ENCODE measurements around the gene PPP6R3.
A peak's percentile ranks its signal among the peaks of the same experiment; 100 is the strongest.

The PPP6R3 gene

DNA sequence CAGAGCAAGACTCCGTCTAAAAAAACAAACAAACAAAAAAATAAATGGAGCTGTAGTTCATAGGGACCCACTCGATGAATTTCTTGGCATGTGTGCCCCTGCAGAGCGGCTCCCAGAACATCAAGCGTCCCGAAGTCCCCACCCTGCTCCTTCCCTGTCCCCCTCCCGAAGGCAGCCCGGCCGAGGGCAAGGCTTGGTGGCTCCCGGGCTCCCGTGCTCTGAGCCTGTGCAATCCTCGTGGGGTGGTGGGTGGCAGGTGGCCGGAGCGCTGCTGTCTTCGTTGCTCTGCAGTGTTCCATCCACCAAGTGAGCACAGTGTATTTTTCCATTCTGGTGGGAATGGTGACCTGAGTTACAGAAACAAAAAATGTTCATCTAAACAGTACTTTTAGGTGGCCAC lies 190.2 kb downstream of the PPP6R3 start:
- no peak for DNase-seq (ENCODE audit: low spot score in 2 of 2)
- in situ Hi-C loops (cut with MboI; ENCODE audit: low sequenced_read_pairs) = no loop called here
- H3K36me3 ChIP-seq (replicated peaks) = no peaks in the 10 kb centered on the region
- peaks cover 12% of the 10 kb centered on the region for H3K9me3 ChIP-seq
- 0 out of 2 replicates have a peak, but pooled peaks cover 2% of the 10 kb centered on the region for H3K4me1 ChIP-seq
- peaks cover 5% of the 10 kb centered on the region; the same call in 1 of the 2 replicates for H3K27me3 ChIP-seq (ENCODE audit: low read depth)
- no peak overlapping the region for H3K4me3 ChIP-seq

DNA sequence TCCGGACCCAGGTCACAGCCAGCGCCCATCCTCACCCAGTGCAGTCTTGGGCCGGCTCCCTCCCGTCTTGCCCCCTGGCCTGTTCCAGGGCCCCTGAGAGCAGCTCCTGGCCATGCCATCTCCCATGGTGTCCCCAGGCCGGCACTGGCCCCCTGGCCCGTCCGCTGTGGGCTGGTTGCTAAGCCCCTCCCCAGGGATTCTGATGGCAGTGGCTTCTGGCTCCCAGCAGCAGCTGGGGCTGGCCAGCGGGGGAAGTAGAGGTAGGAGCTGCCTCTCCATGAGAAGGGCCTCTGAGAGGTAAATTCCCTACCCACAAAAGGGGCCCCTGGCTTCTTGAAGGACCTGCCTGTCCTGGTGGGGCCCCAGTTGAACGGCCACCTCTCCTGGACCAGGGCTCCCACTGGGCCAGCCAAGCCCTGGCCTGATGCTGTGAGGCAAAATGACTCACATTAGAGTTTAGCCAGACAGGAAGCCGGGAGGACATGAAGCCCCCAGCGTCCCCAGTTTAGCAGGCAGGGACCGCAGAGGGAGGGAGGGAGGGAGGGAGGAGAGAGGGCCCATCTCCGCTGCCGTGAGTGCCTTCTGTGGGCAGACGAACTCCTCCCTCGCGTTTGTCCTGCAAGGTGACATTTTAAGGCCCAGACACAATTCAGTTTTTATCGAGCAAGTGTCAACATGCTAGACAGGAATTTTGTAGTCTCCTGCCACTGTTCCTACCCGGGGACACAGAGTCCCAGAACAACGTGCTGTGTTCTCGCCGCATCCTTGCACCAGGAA lies 190.8 kb downstream of the PPP6R3 start:
- no peaks in the 10 kb centered on the region for H3K36me3 ChIP-seq (replicated peaks)
- in situ Hi-C loops (cut with MboI; ENCODE audit: low sequenced_read_pairs) = no loop called here

DNA sequence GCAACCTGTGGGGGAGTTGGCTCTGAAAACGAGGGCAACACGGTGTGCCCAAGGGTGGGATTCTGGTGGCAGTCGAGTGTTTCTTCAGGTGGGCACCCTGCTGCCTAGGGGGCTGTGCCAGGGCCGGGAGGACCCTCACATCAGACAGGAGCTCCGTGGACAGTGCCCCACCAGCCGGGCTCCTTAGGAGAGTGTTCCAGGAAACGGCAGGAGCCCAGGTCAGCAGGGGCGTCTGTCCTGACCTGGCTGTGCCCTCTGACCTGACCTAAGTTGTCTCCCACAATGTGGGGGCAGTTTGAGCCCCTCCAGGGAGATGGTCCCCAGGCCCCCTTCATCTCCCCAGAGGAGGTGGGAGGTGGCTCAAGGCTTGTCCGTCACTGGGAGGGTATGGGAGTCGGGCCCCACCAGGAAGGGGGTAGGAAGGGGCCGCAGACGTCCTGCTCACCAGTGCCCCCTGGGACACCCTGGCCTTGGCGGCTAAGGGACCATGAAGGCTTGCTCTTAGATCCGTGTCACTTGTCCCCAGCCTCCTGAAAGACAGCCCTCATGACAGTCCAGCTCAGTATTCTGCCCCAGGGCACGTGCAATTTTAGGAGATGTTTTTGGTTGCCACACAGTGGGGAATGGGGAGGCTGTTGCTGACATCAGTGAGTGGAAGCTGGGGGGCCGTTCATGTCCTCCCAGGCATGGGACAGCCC lies 191.6 kb downstream of the PPP6R3 start:
- H3K4me1 ChIP-seq = 0 out of 2 replicates have a peak, but pooled peaks cover 2% of the 10 kb centered on the region
- no peak for DNase-seq (ENCODE audit: low spot score in 2 of 2)
- in situ Hi-C loops (cut with MboI; ENCODE audit: low sequenced_read_pairs) = no loop called here
- no peak overlapping the region for H3K4me3 ChIP-seq
- 0 out of 2 replicates have a peak, but pooled peaks cover 3% of the 10 kb centered on the region for H3K9me3 ChIP-seq
- no peaks in the 10 kb centered on the region for H3K36me3 ChIP-seq (replicated peaks)
- no peaks in the 10 kb centered on the region for H3K27me3 ChIP-seq (ENCODE audit: low read depth)

More for the DNA sequence above, 190.8 kb downstream of the PPP6R3 start:
- Histone ChIP-seq H3K4me3 (no peak overlapping the region), H3K4me1 (0 out of 2 replicates have a peak, but pooled peaks cover 2% of the 10 kb centered on the region), H3K27me3 (ENCODE audit: low read depth) (no peaks in the 10 kb centered on the region; the same call in 1 of the 2 replicates), H3K9me3 (peaks cover 9% of the 10 kb centered on the region)
- no peak for DNase-seq (ENCODE audit: low spot score in 2 of 2)

DNA sequence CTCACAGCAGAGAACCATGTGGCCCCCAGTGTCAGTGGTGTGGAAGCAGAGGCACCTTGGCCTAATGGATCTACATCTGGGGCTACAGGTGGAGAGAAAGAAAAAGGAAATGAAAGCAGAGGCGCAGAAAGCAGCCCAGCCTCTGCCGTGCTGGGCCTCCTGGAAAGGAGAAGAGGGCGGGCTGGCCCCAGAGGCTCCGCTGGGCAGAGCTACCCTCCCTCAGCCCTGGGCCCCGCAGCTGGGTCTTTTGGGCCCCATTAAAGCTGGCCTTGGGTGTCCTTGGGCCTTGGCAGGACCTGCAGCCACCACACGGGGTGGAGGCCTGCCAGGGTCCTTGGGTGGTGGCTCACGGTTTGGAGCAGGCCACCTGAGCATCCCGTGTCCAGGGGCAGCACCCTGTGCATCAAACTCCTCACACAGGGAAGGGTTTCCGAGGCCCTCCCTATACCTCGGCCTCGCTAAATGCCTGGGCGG lies 192.2 kb downstream of the PPP6R3 start:
- Histone ChIP-seq H3K36me3 (replicated peaks) (no peaks in the 10 kb centered on the region), H3K4me3 (no peak overlapping the region), H3K4me1 (0 out of 2 replicates have a peak, but pooled peaks cover 2% of the 10 kb centered on the region), H3K9me3 (no peaks in the 10 kb centered on the region), H3K27me3 (ENCODE audit: low read depth) (no peaks in the 10 kb centered on the region)
- no peak for DNase-seq (ENCODE audit: low spot score in 2 of 2)
- in situ Hi-C loops (cut with MboI; ENCODE audit: low sequenced_read_pairs) = no loop called here

DNA sequence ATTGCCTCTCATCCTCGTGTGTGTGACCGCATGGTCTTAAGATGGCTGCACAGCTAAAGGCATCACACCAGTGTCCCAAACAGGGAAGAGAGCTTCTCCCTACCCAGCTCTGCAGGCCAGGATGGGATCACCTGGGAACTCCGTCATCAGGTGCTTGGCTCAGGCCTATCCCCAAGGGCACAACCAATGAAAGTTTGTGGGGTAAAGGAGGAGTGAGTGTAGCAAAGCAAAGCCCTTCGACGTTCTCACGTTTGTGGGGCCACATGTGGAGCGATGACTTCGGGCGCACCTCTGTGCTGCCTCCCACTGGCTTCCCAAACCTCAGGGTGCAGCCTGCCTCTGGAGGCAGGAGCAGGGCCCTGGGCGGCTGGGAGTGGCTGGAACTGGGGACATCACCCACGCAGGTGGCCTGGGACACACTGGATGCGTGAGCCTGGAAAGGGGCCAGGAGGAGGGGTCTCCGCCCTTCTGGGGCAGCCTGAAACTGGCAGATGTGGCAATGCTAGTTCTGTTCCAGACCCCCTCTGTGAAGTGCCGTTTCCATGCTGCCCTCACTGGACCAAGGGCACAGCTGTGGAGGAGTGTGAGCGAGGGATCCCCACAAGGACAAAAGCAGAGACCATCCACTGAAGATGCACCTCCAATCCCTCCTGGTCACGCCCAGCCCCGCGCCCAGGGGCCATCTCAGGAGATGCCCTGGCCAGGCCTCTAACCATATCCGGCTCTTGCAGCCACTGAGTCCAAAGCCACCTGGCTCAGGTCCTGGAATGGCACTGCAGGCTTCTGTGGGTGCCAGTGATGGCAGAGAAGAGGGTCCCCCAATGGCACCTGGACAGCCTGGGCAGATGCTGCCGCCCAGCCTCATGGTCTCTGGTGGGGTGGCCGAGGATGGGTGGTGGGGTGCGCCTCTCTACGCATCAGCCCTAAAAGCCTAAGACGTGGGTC lies 193.2 kb downstream of the PPP6R3 start:
- Histone ChIP-seq H3K36me3 (replicated peaks) (no peaks in the 10 kb centered on the region), H3K4me1 (0 out of 2 replicates have a peak, but pooled peaks cover 2% of the 10 kb centered on the region), H3K27me3 (ENCODE audit: low read depth) (no peaks in the 10 kb centered on the region), H3K4me3 (no peak overlapping the region), H3K9me3 (no peaks in the 10 kb centered on the region)
- in situ Hi-C loops (cut with MboI; ENCODE audit: low sequenced_read_pairs) = no loop called here
- DNase-seq (ENCODE audit: low spot score in 2 of 2) = no peak

DNA sequence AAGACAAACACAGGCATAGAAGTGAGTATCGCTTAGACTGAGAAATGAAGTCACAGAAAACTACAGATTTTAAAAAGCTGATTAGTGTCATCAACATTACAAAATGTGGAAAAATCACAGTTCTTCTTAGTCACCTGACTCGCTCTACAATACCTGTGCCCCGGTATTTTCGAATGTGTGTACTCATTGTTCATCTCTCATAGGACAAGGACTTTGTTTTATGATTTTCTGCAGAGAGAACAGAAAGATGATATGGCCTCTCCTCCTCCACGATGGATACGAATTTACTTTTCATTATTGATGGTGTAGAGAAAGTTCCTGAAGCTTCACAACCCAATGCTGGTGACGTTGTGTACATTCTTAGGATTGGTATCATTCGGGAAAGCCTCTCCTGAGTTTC lies 194.4 kb downstream of the PPP6R3 start:
- no peaks in the 10 kb centered on the region for H3K9me3 ChIP-seq
- H3K4me3 ChIP-seq = no peak overlapping the region
- DNase-seq (ENCODE audit: low spot score in 2 of 2) = no peak
- H3K4me1 ChIP-seq = no peaks in the 10 kb centered on the region
- no peaks in the 10 kb centered on the region for H3K27me3 ChIP-seq (ENCODE audit: low read depth)
- no peaks in the 10 kb centered on the region for H3K36me3 ChIP-seq (replicated peaks)
- in situ Hi-C loops (cut with MboI; ENCODE audit: low sequenced_read_pairs) = no loop called here

DNA sequence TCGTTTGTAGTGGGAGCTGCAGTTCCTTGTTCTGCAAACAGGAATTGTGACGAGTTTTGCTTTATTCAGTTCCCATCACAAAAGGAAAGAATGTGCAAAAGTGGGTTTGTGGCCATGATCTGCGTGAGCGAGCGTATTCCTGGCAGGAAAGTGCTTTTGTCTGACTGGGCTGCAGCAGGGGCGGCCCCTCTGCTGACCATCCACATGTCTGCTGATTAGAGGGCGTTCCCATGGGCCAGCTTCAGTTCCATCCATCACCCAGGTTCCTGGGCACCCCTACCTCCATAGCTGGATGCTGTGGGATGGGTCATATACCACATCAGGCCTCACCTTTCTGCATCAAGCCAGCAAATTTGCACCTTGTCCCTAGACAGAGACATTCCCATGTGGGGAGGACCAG lies 194.9 kb downstream of the PPP6R3 start:
- in situ Hi-C loops (cut with MboI; ENCODE audit: low sequenced_read_pairs) = no loop called here
- Histone ChIP-seq H3K36me3 (replicated peaks) (no peaks in the 10 kb centered on the region), H3K9me3 (no peaks in the 10 kb centered on the region), H3K4me3 (no peak overlapping the region), H3K4me1 (no peaks in the 10 kb centered on the region), H3K27me3 (ENCODE audit: low read depth) (no peaks in the 10 kb centered on the region)
- no peak for DNase-seq (ENCODE audit: low spot score in 2 of 2)

DNA sequence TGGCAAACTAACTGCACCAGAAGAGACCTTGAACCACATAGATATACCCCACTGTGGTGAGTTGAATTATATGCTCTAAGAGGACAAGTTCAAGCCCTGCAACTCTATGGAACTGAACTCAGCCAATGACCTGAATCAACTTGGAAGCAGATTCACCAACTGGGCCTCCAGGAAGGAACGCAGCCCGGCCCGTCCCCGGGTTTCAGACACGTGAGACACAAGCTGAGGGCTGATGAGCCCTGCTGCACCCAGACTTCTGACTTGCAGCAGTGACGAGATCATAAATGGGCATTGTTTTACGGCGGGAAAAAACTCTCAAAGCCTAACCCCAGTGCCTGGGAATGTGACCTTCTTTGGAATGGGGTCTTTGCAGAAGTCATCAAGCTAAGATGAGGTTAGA lies 195.3 kb downstream of the PPP6R3 start:
- no peak overlapping the region for H3K4me3 ChIP-seq
- no peaks in the 10 kb centered on the region; the same call in 1 of the 2 replicates for H3K9me3 ChIP-seq
- no peak for DNase-seq (ENCODE audit: low spot score in 2 of 2)
- no peaks in the 10 kb centered on the region for H3K27me3 ChIP-seq (ENCODE audit: low read depth)
- in situ Hi-C loops (cut with MboI; ENCODE audit: low sequenced_read_pairs) = no loop called here
- no peaks in the 10 kb centered on the region for H3K4me1 ChIP-seq
- no peaks in the 10 kb centered on the region for H3K36me3 ChIP-seq (replicated peaks)

DNA sequence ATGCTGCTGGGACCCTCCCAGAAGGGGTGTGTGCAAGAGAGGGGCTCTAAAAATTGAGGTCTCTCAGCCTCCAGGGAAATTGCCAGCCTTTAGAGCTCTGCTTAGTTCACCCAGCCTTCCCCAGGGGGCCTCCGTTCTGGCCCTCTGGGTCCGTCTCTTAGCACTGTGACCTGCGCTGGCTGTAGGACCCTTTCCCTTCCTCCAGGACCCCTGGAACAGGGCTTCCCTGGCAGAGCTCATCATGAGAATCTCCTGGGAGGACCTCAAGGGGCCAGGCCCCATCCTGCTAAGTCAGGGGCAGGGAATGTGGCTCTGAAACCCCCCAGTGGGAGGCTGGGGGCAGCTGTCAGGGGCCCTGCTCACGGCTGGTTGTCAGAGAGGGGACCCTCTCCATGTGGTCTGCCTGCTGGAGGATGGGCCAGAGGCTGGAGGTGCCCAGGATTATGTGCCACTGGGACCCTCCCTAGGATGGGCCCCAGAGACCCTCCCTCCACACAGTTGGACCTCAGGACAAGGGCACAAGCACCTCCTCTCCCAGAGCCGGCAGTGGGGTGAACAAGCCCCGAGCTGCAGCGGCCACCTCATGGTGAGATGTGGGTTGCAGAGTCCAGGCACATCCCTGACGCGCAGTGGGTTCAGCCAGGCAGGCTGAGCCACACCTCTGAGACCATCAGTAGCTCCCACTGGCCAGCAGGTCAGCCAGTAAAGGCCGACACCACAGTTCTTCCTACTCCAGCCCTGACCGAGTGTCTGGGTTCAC lies 196.6 kb downstream of the PPP6R3 start:
- no peak for DNase-seq (ENCODE audit: low spot score in 2 of 2)
- in situ Hi-C loops (cut with MboI; ENCODE audit: low sequenced_read_pairs) = no loop called here
- H3K9me3 ChIP-seq = no peaks in the 10 kb centered on the region; the same call in 1 of the 2 replicates
- H3K4me1 ChIP-seq = no peaks in the 10 kb centered on the region
- no peaks in the 10 kb centered on the region for H3K36me3 ChIP-seq (replicated peaks)
- no peaks in the 10 kb centered on the region for H3K27me3 ChIP-seq (ENCODE audit: low read depth)
- H3K4me3 ChIP-seq = no peak overlapping the region

DNA sequence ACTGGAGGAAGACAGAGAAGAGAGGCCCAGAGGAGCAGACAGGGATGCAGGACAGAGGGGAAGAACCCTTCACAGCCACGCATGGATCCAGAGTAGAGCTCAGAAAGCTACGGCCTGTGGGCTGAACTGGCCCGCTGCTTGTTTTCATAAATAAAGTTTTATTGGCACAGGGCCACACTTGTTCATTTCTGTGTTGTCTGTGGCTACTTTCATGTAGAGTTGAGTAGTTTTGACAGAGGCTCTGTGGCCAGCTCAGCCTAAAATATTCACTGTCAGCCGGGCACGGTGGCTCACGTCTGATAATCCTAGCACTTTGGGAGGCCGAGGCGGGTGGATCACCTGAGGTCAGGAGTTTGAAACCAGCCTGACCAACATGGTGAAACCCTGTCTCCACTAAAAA lies 197.5 kb downstream of the PPP6R3 start:
- Histone ChIP-seq H3K9me3 (no peaks in the 10 kb centered on the region; the same call in 1 of the 2 replicates), H3K4me1 (no peaks in the 10 kb centered on the region), H3K27me3 (ENCODE audit: low read depth) (no peaks in the 10 kb centered on the region), H3K36me3 (replicated peaks) (no peaks in the 10 kb centered on the region), H3K4me3 (no peak overlapping the region)
- in situ Hi-C loops (cut with MboI; ENCODE audit: low sequenced_read_pairs) = no loop called here
- no peak for DNase-seq (ENCODE audit: low spot score in 2 of 2)

DNA sequence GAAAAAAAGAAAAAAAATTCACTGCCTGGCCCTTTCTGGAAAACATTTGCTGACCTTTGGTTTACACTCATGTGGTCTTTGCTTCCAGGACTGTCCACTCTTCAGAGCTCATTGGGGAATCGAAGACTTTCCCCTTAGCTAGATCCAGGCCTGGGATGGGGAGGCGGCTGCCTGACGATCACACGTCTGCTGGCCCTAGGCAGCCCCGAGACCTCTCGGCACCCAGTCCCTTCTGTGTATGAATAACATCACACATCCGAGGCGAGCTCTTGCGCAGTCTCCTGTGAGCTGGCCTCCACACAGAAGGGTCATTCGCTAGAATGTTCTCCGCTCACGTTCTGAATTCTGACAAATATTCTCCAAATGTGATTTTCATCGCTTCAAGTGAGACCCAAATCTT lies 198.1 kb downstream of the PPP6R3 start:
- Histone ChIP-seq H3K36me3 (replicated peaks) (no peaks in the 10 kb centered on the region), H3K9me3 (no peaks in the 10 kb centered on the region; the same call in 1 of the 2 replicates), H3K27me3 (ENCODE audit: low read depth) (no peaks in the 10 kb centered on the region), H3K4me3 (no peak overlapping the region), H3K4me1 (no peaks in the 10 kb centered on the region)
- in situ Hi-C loops (cut with MboI; ENCODE audit: low sequenced_read_pairs) = no loop called here
- DNase-seq (ENCODE audit: low spot score in 2 of 2) = no peak

DNA sequence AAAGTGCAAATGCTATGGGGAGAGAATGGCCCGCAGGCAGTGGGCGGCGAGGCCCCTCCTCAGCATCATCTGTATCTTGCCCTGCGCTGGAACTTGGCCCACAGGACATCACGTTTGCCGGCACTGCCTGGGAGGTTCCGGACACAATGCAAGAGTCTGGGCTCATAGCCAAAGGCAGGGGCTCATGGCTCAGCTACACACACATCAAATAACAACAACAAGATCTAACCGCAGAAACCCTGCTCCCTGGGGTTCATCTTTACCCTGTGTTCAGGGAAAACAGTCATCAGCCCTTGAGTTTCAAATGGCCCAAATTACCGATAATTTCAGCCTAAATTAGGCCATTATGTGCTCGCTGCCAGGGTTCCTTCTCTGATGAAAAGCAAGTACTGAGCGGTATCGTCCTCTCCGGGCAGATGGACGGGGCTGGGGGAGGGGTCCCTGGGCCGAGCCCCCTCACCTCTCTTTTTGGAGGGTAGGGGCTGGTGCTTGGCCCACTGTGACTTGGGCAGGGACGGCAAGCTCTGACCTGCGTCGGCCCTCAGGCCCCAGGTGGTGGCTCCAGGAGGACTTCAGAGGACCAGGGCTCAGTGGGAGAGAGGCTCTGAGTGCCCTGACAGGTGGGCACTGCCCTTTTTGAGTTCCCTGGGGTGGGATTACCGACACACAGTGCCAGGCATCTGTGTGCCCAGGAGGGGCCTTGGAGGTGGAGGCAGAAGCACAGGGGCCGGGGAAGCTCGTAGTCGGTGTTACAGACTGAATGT lies 198.8 kb downstream of the PPP6R3 start:
- Histone ChIP-seq H3K4me3 (no peak overlapping the region), H3K36me3 (replicated peaks) (no peaks in the 10 kb centered on the region), H3K27me3 (ENCODE audit: low read depth) (no peaks in the 10 kb centered on the region), H3K9me3 (no peaks in the 10 kb centered on the region; the same call in 1 of the 2 replicates), H3K4me1 (no peaks in the 10 kb centered on the region)
- peak in 1 of 2 experiments; percentile 36 for DNase-seq (ENCODE audit: low spot score in 2 of 2)
- in situ Hi-C loops (cut with MboI; ENCODE audit: low sequenced_read_pairs) = no loop called here
